Measurements from ENCODE around the gene HOXC9.

The HOXC9 gene

GRCh38 chr12:54039417-54040147, 39.6 kb downstream of the HOXC9 start (continued):
- TF ChIP-seq PRDM6 (tag by site-specific recombination; IDR thresholded peaks at IDR 0.05) (peak; percentile 80), KLF17 (tag by site-specific recombination; IDR thresholded peaks at IDR 0.05) (peak; percentile 76; the same call in 1 of the 2 replicates), ZNF292 (tag by site-specific recombination; IDR thresholded peaks at IDR 0.05; ENCODE audit: borderline replicate concordance, low read depth) (no peak), KLF8 (tag by site-specific recombination; IDR thresholded peaks at IDR 0.05) (peak; percentile 80), KLF7 (tag by site-specific recombination; IDR thresholded peaks at IDR 0.05; ENCODE audit: borderline replicate concordance) (peak; percentile 78; the same call in 1 of the 2 replicates), ZNF335 (tag by site-specific recombination; conservative IDR thresholded peaks at IDR 0.05) (peak; percentile 64)

- peaks cover 3 to 12% of the 10 kb centered on the region in 2 experiments; a peak in 2 of 3 replicates for H3K36me3 ChIP-seq (ENCODE audit: control insufficient read depth in 2 of 2, insufficient read depth in 1 of 2, low read length in 2 of 2)
- H3K27ac ChIP-seq (ENCODE audit: extremely low read depth, low read depth, low read length) = peak overlapping the region; percentile 100
- no peaks in the 10 kb centered on the region for H3K9me3 ChIP-seq (ENCODE audit: control insufficient read depth, insufficient read depth, low read depth, low read length)
- H3K4me1 ChIP-seq (ENCODE audit: control insufficient read depth, insufficient read depth, low read length) = peaks cover 72% of the 10 kb centered on the region
- ChIA-PET POLR2A (interaction anchor here (0.6 to 2.0 kb wide), 3 partner anchors 13 to 96 kb away, joined by 3 to 13 read pairs (median 3); partner anchors contain the start of gene HOXC4), CTCF (interaction anchor here (0.8 to 2.1 kb wide), 5 partner anchors 14 to 95 kb away, joined by 3 to 6 read pairs (median 5); partner anchors contain the start of genes HOXC4 and HOXC8)
- no peak overlapping the region for H3K4me3 ChIP-seq (ENCODE audit: low read depth, low read length)
- no peak for TF ChIP-seq ZBTB10 (tag by site-specific recombination; IDR thresholded peaks at IDR 0.05)
- no peak for TF ChIP-seq ZNF19 (tag by site-specific recombination; IDR thresholded peaks at IDR 0.05; ENCODE audit: low read depth)
- TF ChIP-seq ZNF416 (tag by site-specific recombination; IDR thresholded peaks at IDR 0.05) = no peak
- peak; percentile 93; the same call in 1 of the 2 replicates for TF ChIP-seq ZNF10 (tag by site-specific recombination; IDR thresholded peaks at IDR 0.05)
- TF ChIP-seq PATZ1 (tag by site-specific recombination; IDR thresholded peaks at IDR 0.05) = no peak
- peak; percentile 84 for TF ChIP-seq MYNN (tag by site-specific recombination; IDR thresholded peaks at IDR 0.05; ENCODE audit: borderline replicate concordance)
- TF ChIP-seq KLF16 (tag by site-specific recombination; IDR thresholded peaks at IDR 0.05) = no peak
- TF ChIP-seq ZNF214 (tag by site-specific recombination; IDR thresholded peaks at IDR 0.05; ENCODE audit: borderline replicate concordance) = no peak
- TF ChIP-seq ZSCAN4 (tag by site-specific recombination; IDR thresholded peaks at IDR 0.05) = no peak
- TF ChIP-seq SP2 (tag by site-specific recombination; IDR thresholded peaks at IDR 0.05) = peak; percentile 90
- TF ChIP-seq ZEB2 (tag by site-specific recombination; IDR thresholded peaks at IDR 0.05) = no peak
- no peak for TF ChIP-seq ZBTB7A (tag by site-specific recombination; IDR thresholded peaks at IDR 0.05; ENCODE audit: low read depth)
- no peak for TF ChIP-seq ZNF114 (tag by site-specific recombination; IDR thresholded peaks at IDR 0.05)
- TF ChIP-seq ZNF677 (tag by site-specific recombination; IDR thresholded peaks at IDR 0.05) = no peak
- TF ChIP-seq ZBTB6 (tag by site-specific recombination; IDR thresholded peaks at IDR 0.05) = no peak
- no peak for TF ChIP-seq TSHZ1 (tag by site-specific recombination; IDR thresholded peaks at IDR 0.05; ENCODE audit: borderline replicate concordance)
Measured at GRCh38 chr12:54040148-54040494, 40.2 kb downstream of the HOXC9 start.

Measured in HEK293 (cell line).